ENCODE data around the gene KAT8. TPM values are rescaled to one million over a fixed set of nuclear protein-coding genes. Genes with fewer than 3 reads are reported as not detected.

KAT8 gene
- total and polyA plus RNA-seq, 9 of the 15 experiments (the other 6 are each of a cell fraction or from before 2014, with no cell fraction given): 10.0 to 98.5 (median 76.4) TPM

GRCh38 chr16:31117384-31118222 lies at the start of gene KAT8 (continued):
- TF ChIP-seq ATF2 (CRISPR knock-in tag; IDR thresholded peaks at IDR 0.05): no peak
- TF ChIP-seq CHD4 (IDR thresholded peaks at IDR 0.05; ENCODE audit: insufficient read depth, insufficient replicate concordance, low read depth, low read length, poor library complexity, severe bottlenecking): no peak
- no peak for TF ChIP-seq ZNF165 (CRISPR knock-in tag; IDR thresholded peaks at IDR 0.05; ENCODE audit: borderline replicate concordance)
- no peak for TF ChIP-seq BCL6 (CRISPR knock-in tag; IDR thresholded peaks at IDR 0.05)
- no peak for TF ChIP-seq SAP30 (IDR thresholded peaks at IDR 0.05; ENCODE audit: borderline replicate concordance, insufficient read depth, low read depth, low read length, poor library complexity, severe bottlenecking)
- TF ChIP-seq POLR2A (conservative IDR thresholded peaks at IDR 0.05): peak; percentile 95
- TF ChIP-seq HNRNPLL (IDR thresholded peaks at IDR 0.05; ENCODE audit: low read depth, low read length, poor library complexity, severe bottlenecking): peak; percentile 30
- no peak; the same call in 1 of the 2 replicates for TF ChIP-seq ELF2 (CRISPR knock-in tag; IDR thresholded peaks at IDR 0.05)
- 0 out of 2 replicates have a peak, but pooled peaks have one; percentile 23 for TF ChIP-seq TAF7 (tag; IDR thresholded peaks at IDR 0.05)
- 0 out of 2 replicates have a peak, but pooled peaks have one; percentile 25 for TF ChIP-seq FOSL1 (tag; conservative IDR thresholded peaks at IDR 0.05)
- peak; percentile 55; the same call in 1 of the 2 replicates for TF ChIP-seq CTBP1 (IDR thresholded peaks at IDR 0.05; ENCODE audit: borderline replicate concordance)
- TF ChIP-seq, protein P1, sequence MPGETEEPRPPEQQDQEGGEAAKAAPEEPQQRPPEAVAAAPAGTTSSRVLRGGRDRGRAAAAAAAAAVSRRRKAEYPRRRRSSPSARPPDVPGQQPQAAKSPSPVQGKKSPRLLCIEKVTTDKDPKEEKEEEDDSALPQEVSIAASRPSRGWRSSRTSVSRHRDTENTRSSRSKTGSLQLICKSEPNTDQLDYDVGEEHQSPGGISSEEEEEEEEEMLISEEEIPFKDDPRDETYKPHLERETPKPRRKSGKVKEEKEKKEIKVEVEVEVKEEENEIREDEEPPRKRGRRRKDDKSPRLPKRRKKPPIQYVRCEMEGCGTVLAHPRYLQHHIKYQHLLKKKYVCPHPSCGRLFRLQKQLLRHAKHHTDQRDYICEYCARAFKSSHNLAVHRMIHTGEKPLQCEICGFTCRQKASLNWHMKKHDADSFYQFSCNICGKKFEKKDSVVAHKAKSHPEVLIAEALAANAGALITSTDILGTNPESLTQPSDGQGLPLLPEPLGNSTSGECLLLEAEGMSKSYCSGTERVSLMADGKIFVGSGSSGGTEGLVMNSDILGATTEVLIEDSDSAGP (CRISPR knock-in tag; IDR thresholded peaks at IDR 0.05): no peak
- peak; percentile 89 for TF ChIP-seq SUPT5H (IDR thresholded peaks at IDR 0.05)
- TF ChIP-seq, protein P2, sequence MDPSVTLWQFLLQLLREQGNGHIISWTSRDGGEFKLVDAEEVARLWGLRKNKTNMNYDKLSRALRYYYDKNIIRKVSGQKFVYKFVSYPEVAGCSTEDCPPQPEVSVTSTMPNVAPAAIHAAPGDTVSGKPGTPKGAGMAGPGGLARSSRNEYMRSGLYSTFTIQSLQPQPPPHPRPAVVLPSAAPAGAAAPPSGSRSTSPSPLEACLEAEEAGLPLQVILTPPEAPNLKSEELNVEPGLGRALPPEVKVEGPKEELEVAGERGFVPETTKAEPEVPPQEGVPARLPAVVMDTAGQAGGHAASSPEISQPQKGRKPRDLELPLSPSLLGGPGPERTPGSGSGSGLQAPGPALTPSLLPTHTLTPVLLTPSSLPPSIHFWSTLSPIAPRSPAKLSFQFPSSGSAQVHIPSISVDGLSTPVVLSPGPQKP (CRISPR knock-in tag; IDR thresholded peaks at IDR 0.05): no peak
- TF ChIP-seq ZFP1 (CRISPR knock-in tag; IDR thresholded peaks at IDR 0.05): no peak
- no peak for TF ChIP-seq ZNF143 (CRISPR knock-in tag; IDR thresholded peaks at IDR 0.05)
- TF ChIP-seq KDM2B (CRISPR knock-in tag; IDR thresholded peaks at IDR 0.05): no peak
- TF ChIP-seq ZFPM2 (CRISPR knock-in tag; IDR thresholded peaks at IDR 0.05): no peak
- TF ChIP-seq ZKSCAN1 (IDR thresholded peaks at IDR 0.05; ENCODE audit: low read depth, low read length): no peak
- no peak for TF ChIP-seq SRSF1 (IDR thresholded peaks at IDR 0.05; ENCODE audit: low read depth, low read length)
- no peak for TF ChIP-seq ZNF184 (CRISPR knock-in tag; IDR thresholded peaks at IDR 0.05)
- no peak for TF ChIP-seq ZNF121 (CRISPR knock-in tag; conservative IDR thresholded peaks at IDR 0.05)
